Neural cell (in vitro differentiated cells): Measurements from ENCODE around the gene DDX56. TPM values are rescaled to one million over a fixed set of nuclear protein-coding genes. Genes with fewer than 3 reads are reported as not detected.

Experiments used
- H2AFZ ChIP-seq: fragments of 200-600, 300-800 bp; sonication (generic), shearing (Covaris generic); 2 replicates; pipeline ENCODE4 v1.6.0; 2014; ENCODE audit warnings: low read depth, mild to moderate bottlenecking, antibody characterized with exemption, low read length, moderate library complexity
- H3F3A ChIP-seq: fragments of 200-600 bp; shearing (Covaris generic); 2 replicates; pipeline ENCODE4 v1.6.1; 2016; ENCODE audit warnings: mild to moderate bottlenecking, moderate library complexity, mixed read lengths, antibody characterized with exemption, low read length; ENCODE audit not compliant: insufficient read depth, poor library complexity, severe bottlenecking
- H3K27ac ChIP-seq: fragments of 200-600, 300-800 bp; sonication (generic), shearing (Covaris generic); 2 replicates; pipeline ENCODE4 v1.5.1; 2014; ENCODE audit warnings: mild to moderate bottlenecking, low read length, moderate library complexity
- H3K27me3 ChIP-seq: fragments of 300-800, 200-600 bp; sonication (generic), shearing (Covaris generic); 2 replicates; pipeline ENCODE4 v1.6.0; 2014; ENCODE audit warnings: mild to moderate bottlenecking, low read depth, low read length, moderate library complexity; ENCODE audit not compliant: insufficient read depth
- H3K36me3 ChIP-seq: fragments of 300-800, 200-600 bp; sonication (generic), shearing (Covaris generic); 2 replicates; pipeline ENCODE4 v1.5.1; 2014; ENCODE audit warnings: mild to moderate bottlenecking, antibody characterized with exemption, low read length, moderate library complexity; ENCODE audit not compliant: insufficient read depth
- H3K4me2 ChIP-seq: fragments of 300-800, 200-600 bp; sonication (generic), shearing (Covaris generic); 2 replicates; pipeline ENCODE4 v1.6.0; 2014; ENCODE audit warnings: mild to moderate bottlenecking, low read length
- H3K4me3 ChIP-seq: fragments of 300-800, 200-600 bp; sonication (generic), shearing (Covaris generic); 2 replicates; pipeline ENCODE4 v1.5.1; 2014; ENCODE audit warnings: mild to moderate bottlenecking, low read length, moderate library complexity
- H3K79me2 ChIP-seq: fragments of 200-600 bp; shearing (Covaris generic); replicated peaks from 2 replicates; pipeline ENCODE4 v1.6.0; 2014; ENCODE audit warnings: mild to moderate bottlenecking, low read length, moderate library complexity; ENCODE audit not compliant: insufficient read depth
- H3K9ac ChIP-seq: fragments of 300-800, 200-600 bp; sonication (generic), shearing (Covaris generic); 2 replicates; pipeline ENCODE4 v1.6.1; 2016; ENCODE audit warnings: mild to moderate bottlenecking, low read length, mixed read lengths
- H3K9me2 ChIP-seq: fragments of 200-600 bp; shearing (Covaris generic); 2 replicates; pipeline ENCODE4 v1.6.1; 2016; ENCODE audit warnings: mild to moderate bottlenecking, low read length, mixed read lengths; ENCODE audit not compliant: insufficient read depth
- H3K9me3 ChIP-seq: fragments of 200-600, 300-800 bp; sonication (generic), shearing (Covaris generic); 2 replicates; pipeline ENCODE4 v1.6.1; 2016; ENCODE audit warnings: mild to moderate bottlenecking, mixed run types, low read length, moderate library complexity, mixed read lengths
- H4K20me1 ChIP-seq: fragments of 200-600 bp; shearing (Covaris generic); 2 replicates; pipeline ENCODE4 v1.6.1; 2016; ENCODE audit warnings: mild to moderate bottlenecking, mixed run types; ENCODE audit not compliant: insufficient read depth
- EP300 ChIP-seq: fragments of 450-650 bp; conservative IDR thresholded peaks from 2 replicates; pipeline ENCODE4 v1.6.1; 2014; ENCODE audit warnings: antibody characterized with exemption, mild to moderate bottlenecking, moderate library complexity; ENCODE audit not compliant: poor library complexity, severe bottlenecking
- EZH2 ChIP-seq: fragments of 200-600, 300-800 bp; shearing (Covaris generic), sonication (generic); IDR thresholded peaks from 2 replicates; pipeline ENCODE4 v1.6.1; 2014; ENCODE audit warnings: antibody characterized with exemption, low read length, borderline replicate concordance, mild to moderate bottlenecking; ENCODE audit not compliant: insufficient read depth, poor library complexity, severe bottlenecking
- MXI1 ChIP-seq: fragments of 450-650 bp; conservative IDR thresholded peaks from 2 replicates; pipeline ENCODE4 v1.6.1; 2014; ENCODE audit warnings: antibody characterized with exemption, mild to moderate bottlenecking; ENCODE audit not compliant: poor library complexity, severe bottlenecking
- POLR2AphosphoS5 ChIP-seq: IDR thresholded peaks from 2 replicates; pipeline ENCODE4 v1.6.1; 2012
- RAD21 ChIP-seq: fragments of 450-650 bp; conservative IDR thresholded peaks from 2 replicates; pipeline ENCODE4 v1.6.1; 2014; ENCODE audit warnings: antibody characterized with exemption, mild to moderate bottlenecking, moderate library complexity
- SMC3 ChIP-seq: fragments of 450-650 bp; conservative IDR thresholded peaks from 2 replicates; pipeline ENCODE4 v1.6.1; 2014; ENCODE audit warnings: antibody characterized with exemption, mild to moderate bottlenecking, moderate library complexity; ENCODE audit not compliant: poor library complexity
- TAF1 ChIP-seq: IDR thresholded peaks from 2 replicates; pipeline ENCODE4 v1.6.1; 2012; ENCODE audit warnings: low read depth
- polyA minus RNA-seq: library from RNA; depleted of rRNA, polyadenylated mRNA; stranded (reverse); fragments of >200 nt; gene quantifications from 2 replicates; pipeline ENCODE4 v1.2.3, GENCODE V29; 2014
- polyA plus RNA-seq: library from polyadenylated mRNA; depleted of rRNA; stranded (reverse); fragments of >200 nt; gene quantifications from 2 replicates; pipeline ENCODE4 v1.2.3, GENCODE V29; 2014
- TF ChIP-seq, protein P1 (sequence below): IDR thresholded peaks from 2 replicates; pipeline ENCODE4 v1.6.1; 2012; ENCODE audit warnings: borderline replicate concordance
- TF ChIP-seq, protein P2 (sequence below): fragments of 450-650 bp; IDR thresholded peaks from 2 replicates; pipeline ENCODE4 v1.5.1; 2014; ENCODE audit warnings: antibody characterized with exemption, mild to moderate bottlenecking, moderate library complexity; ENCODE audit not compliant: poor library complexity, severe bottlenecking

Gene DDX56, protein sequence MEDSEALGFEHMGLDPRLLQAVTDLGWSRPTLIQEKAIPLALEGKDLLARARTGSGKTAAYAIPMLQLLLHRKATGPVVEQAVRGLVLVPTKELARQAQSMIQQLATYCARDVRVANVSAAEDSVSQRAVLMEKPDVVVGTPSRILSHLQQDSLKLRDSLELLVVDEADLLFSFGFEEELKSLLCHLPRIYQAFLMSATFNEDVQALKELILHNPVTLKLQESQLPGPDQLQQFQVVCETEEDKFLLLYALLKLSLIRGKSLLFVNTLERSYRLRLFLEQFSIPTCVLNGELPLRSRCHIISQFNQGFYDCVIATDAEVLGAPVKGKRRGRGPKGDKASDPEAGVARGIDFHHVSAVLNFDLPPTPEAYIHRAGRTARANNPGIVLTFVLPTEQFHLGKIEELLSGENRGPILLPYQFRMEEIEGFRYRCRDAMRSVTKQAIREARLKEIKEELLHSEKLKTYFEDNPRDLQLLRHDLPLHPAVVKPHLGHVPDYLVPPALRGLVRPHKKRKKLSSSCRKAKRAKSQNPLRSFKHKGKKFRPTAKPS
- polyA plus RNA-seq (80.6 and 86.6 TPM in 2 replicates), polyA minus RNA-seq (52.0 and 56.2 TPM in 2 replicates)

DNA sequence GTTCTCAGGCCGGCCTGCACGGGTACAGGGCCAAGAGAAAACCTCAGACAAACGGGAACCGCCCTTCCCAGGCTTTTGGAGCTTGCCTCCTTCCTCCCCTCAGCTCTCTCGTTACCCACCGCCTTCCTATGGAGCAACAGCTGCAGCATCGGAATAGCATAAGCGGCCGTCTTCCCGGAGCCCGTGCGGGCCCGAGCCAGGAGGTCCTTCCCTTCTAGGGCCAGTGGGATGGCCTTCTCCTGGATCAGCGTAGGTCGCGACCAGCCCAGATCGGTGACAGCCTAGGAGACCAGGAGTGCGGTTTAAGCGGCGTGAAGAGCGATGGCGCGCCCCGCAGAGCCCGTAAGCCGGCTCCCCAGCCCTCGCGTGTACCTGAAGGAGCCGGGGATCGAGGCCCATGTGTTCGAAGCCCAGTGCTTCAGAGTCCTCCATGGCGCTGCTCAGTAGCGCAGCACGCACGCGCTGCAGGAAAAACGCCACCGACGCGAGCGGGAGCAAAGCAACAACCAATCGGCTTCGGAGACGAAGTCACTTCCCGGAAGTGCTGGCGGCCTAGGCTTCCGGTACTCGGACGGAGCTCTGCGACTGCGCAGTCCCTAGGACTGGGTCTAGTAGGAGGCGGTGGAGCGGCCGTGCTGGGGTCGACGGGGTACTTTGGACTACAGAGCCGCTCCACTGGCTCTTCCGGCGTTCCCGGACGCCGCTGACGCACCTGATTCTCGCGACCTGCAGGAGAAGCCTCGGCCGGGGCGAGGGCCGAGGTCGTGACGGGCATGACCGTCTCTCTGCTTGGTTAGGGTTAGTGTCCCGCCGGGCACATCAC, at the start of gene DDX56:
DDX56 (minus strand) TSS at position 445 of the 823 bp plus-strand sequence; CDS start at position 432, 13 bp downstream.
- H4K20me1 ChIP-seq = no peaks in the 10 kb centered on the region
- H3K9me2 ChIP-seq = no peaks in the 10 kb centered on the region
- peak within 1 kb of the TSS; percentile 84 for H3K9ac ChIP-seq
- H3K4me3 ChIP-seq = peak within 1 kb of the TSS; percentile 87
- H3K79me2 ChIP-seq = peaks cover 9% of the 10 kb centered on the region
- H3K27ac ChIP-seq = peak within 1 kb of the TSS; percentile 76
- H3K27me3 ChIP-seq = no peaks in the 10 kb centered on the region
- TF ChIP-seq RAD21 (no peak), MXI1 (peak; percentile 99), POLR2AphosphoS5 (peak; percentile 87), SMC3 (no peak), EZH2 (no peak), TAF1 (no peak)
- TF ChIP-seq, protein P1, sequence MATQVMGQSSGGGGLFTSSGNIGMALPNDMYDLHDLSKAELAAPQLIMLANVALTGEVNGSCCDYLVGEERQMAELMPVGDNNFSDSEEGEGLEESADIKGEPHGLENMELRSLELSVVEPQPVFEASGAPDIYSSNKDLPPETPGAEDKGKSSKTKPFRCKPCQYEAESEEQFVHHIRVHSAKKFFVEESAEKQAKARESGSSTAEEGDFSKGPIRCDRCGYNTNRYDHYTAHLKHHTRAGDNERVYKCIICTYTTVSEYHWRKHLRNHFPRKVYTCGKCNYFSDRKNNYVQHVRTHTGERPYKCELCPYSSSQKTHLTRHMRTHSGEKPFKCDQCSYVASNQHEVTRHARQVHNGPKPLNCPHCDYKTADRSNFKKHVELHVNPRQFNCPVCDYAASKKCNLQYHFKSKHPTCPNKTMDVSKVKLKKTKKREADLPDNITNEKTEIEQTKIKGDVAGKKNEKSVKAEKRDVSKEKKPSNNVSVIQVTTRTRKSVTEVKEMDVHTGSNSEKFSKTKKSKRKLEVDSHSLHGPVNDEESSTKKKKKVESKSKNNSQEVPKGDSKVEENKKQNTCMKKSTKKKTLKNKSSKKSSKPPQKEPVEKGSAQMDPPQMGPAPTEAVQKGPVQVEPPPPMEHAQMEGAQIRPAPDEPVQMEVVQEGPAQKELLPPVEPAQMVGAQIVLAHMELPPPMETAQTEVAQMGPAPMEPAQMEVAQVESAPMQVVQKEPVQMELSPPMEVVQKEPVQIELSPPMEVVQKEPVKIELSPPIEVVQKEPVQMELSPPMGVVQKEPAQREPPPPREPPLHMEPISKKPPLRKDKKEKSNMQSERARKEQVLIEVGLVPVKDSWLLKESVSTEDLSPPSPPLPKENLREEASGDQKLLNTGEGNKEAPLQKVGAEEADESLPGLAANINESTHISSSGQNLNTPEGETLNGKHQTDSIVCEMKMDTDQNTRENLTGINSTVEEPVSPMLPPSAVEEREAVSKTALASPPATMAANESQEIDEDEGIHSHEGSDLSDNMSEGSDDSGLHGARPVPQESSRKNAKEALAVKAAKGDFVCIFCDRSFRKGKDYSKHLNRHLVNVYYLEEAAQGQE = peak; percentile 69
- no peaks in the 10 kb centered on the region for H3F3A ChIP-seq
- peaks cover 4% of the 10 kb centered on the region for H3K36me3 ChIP-seq
- peak within 1 kb of the TSS; percentile 91 for H3K4me2 ChIP-seq
- H2AFZ ChIP-seq = peak within 1 kb of the TSS; percentile 51
- H3K9me3 ChIP-seq = no peaks in the 10 kb centered on the region

DNA sequence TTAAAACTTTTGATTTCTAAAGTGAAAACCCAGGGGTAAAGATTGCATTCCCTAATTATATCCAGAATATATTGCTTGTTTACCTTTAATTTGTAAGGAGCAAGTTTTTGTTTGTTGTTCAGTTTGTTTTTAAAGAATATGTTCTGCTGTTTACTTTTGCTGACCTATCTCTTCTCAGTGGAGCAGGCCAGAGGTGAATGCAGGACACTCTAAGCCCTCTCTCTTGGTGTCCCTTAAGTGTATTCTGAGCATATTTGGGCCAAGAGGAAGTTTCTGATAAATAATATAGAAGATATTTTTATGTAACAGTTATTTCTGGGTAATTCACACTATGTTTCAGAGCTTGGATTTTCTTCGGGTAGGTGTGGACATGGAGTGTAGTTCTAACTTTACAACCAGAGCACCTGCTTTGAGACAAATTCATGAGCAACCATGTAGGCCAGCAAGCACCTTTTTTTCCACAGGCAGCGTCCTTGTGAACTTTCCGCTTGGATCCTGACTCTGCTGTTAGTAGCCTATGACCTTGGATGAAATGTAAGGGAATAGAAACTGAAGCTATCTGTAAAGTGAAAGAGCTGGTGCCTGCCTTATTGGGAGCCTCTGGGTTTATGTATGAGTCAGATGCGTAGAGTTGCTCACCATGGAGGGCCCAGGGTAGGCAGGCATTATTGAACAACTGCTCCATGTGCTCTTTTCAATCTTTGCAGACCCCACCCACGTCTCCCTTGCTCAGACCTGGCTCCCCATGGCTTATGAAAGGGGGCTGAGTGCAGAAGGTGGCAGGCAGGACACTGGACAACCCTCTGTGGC, 48.8 kb upstream of the DDX56 start:
- peaks cover 34% of the 10 kb centered on the region for H3K79me2 ChIP-seq
- no peaks in the 10 kb centered on the region for H3K9me3 ChIP-seq
- H3K36me3 ChIP-seq = no peaks in the 10 kb centered on the region
- no peaks in the 10 kb centered on the region for H3K27me3 ChIP-seq
- H3K27ac ChIP-seq = no peak overlapping the region
- no peak for TF ChIP-seq MXI1
- no peak for TF ChIP-seq EP300
- TF ChIP-seq TAF1 = no peak
- TF ChIP-seq SMC3 = no peak
- no peak for TF ChIP-seq POLR2AphosphoS5
- no peak for TF ChIP-seq RAD21
- TF ChIP-seq, protein P1 = no peak
- no peak for TF ChIP-seq EZH2
- TF ChIP-seq, protein P2, sequence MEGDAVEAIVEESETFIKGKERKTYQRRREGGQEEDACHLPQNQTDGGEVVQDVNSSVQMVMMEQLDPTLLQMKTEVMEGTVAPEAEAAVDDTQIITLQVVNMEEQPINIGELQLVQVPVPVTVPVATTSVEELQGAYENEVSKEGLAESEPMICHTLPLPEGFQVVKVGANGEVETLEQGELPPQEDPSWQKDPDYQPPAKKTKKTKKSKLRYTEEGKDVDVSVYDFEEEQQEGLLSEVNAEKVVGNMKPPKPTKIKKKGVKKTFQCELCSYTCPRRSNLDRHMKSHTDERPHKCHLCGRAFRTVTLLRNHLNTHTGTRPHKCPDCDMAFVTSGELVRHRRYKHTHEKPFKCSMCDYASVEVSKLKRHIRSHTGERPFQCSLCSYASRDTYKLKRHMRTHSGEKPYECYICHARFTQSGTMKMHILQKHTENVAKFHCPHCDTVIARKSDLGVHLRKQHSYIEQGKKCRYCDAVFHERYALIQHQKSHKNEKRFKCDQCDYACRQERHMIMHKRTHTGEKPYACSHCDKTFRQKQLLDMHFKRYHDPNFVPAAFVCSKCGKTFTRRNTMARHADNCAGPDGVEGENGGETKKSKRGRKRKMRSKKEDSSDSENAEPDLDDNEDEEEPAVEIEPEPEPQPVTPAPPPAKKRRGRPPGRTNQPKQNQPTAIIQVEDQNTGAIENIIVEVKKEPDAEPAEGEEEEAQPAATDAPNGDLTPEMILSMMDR = no peak
- no peak overlapping the region for H2AFZ ChIP-seq
- no peaks in the 10 kb centered on the region for H4K20me1 ChIP-seq
- H3K9me2 ChIP-seq = no peaks in the 10 kb centered on the region
- H3F3A ChIP-seq = no peaks in the 10 kb centered on the region
- H3K4me3 ChIP-seq = no peak overlapping the region
- no peak overlapping the region for H3K4me2 ChIP-seq
- no peak overlapping the region for H3K9ac ChIP-seq
